GM19238 (cell line): ENCODE results near the gene SLC25A34.

Source experiments
- DNase-seq: peaks from one replicate; pipeline ENCODE4 v3.0.0; 2011; ENCODE audit warnings: low spot score; ENCODE audit not compliant: insufficient read length

The SLC25A34 gene

GRCh38 chr1:15771836-15772515 lies 35.9 kb downstream of the SLC25A34 start:
- no peak for DNase-seq

GRCh38 chr1:15775706-15776105 lies 39.6 kb downstream of the SLC25A34 start:
- no peak for DNase-seq

GRCh38 chr1:15777909-15778707 lies 42.0 kb downstream of the SLC25A34 start:
- no peak for DNase-seq

GRCh38 chr1:15785683-15786082 lies 49.6 kb downstream of the SLC25A34 start:
- no peak for DNase-seq

GRCh38 chr1:15786581-15786980 lies 50.5 kb downstream of the SLC25A34 start:
- no peak for DNase-seq

- no peak for DNase-seq
Observed at GRCh38 chr1:15788624-15789301, 52.7 kb downstream of the SLC25A34 start.
